Choroid plexus epithelial cell (primary cell): ENCODE measurements around the gene SUPT6H.
A peak's percentile ranks its signal among the peaks of the same experiment; 100 is the strongest.

ENCODE experiments used
- DNase-seq: peaks from one replicate; pipeline ENCODE4 v3.0.0-alpha.2; 2010; ENCODE audit warnings: low read depth
- H3K4me3 ChIP-seq: 2 replicates; pipeline ENCODE4 v1.5.1; 2011; ENCODE audit warnings: low read depth, mild to moderate bottlenecking, control low read depth, low read length, moderate library complexity
- TF ChIP-seq, protein P1 (sequence below): conservative IDR thresholded peaks from 2 replicates; pipeline ENCODE4 v1.5.1; 2011; ENCODE audit warnings: low read depth, mild to moderate bottlenecking, control low read depth, inconsistent platforms, low read length, moderate library complexity

SUPT6H gene

DNA sequence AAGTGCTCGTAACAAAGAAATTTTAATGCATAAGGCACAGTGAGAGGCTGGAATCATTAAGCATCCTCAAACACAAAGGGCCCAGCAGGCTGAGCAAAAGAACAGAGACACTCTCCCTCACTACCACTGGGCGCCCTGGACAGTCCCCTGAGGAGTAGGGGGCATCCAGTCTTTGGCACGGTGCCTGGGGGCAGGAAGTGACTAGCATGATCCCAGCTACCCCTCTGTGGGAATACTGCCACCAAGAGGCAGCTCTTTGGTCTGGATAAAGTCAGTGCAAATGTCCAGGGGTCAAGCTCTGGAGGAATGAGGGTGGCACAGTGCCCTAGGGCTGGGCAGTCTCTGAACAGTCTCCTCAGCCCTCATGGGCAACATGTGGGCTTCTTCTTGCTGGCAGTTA lies 52.3 kb downstream of the SUPT6H start:
- TF ChIP-seq, protein P1, sequence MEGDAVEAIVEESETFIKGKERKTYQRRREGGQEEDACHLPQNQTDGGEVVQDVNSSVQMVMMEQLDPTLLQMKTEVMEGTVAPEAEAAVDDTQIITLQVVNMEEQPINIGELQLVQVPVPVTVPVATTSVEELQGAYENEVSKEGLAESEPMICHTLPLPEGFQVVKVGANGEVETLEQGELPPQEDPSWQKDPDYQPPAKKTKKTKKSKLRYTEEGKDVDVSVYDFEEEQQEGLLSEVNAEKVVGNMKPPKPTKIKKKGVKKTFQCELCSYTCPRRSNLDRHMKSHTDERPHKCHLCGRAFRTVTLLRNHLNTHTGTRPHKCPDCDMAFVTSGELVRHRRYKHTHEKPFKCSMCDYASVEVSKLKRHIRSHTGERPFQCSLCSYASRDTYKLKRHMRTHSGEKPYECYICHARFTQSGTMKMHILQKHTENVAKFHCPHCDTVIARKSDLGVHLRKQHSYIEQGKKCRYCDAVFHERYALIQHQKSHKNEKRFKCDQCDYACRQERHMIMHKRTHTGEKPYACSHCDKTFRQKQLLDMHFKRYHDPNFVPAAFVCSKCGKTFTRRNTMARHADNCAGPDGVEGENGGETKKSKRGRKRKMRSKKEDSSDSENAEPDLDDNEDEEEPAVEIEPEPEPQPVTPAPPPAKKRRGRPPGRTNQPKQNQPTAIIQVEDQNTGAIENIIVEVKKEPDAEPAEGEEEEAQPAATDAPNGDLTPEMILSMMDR: no peak

DNA sequence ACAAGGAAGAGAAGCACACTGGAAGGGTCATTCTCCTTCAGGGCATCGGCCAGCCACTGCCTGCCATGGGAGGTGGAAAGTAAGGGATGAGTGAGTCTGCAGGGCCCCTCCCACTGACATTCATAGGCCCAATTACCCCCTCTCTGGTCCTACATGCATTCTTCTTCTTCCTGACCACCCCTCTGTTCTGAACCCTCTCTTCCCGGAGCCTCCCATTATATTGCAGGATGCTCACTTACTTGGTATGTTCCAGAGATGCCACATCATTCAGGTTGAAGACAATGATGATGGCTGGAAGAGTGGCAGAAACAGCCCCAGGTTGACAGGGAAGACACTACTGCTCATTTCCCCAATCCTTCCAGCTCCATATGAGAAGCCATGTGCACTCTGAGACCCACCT lies 53.2 kb downstream of the SUPT6H start:
- DNase-seq: no peak
- no peak overlapping the region for H3K4me3 ChIP-seq
- TF ChIP-seq, protein P1: no peak

More for the DNA sequence above, 52.3 kb downstream of the SUPT6H start:
- no peak overlapping the region for H3K4me3 ChIP-seq
- no peak for DNase-seq

DNA sequence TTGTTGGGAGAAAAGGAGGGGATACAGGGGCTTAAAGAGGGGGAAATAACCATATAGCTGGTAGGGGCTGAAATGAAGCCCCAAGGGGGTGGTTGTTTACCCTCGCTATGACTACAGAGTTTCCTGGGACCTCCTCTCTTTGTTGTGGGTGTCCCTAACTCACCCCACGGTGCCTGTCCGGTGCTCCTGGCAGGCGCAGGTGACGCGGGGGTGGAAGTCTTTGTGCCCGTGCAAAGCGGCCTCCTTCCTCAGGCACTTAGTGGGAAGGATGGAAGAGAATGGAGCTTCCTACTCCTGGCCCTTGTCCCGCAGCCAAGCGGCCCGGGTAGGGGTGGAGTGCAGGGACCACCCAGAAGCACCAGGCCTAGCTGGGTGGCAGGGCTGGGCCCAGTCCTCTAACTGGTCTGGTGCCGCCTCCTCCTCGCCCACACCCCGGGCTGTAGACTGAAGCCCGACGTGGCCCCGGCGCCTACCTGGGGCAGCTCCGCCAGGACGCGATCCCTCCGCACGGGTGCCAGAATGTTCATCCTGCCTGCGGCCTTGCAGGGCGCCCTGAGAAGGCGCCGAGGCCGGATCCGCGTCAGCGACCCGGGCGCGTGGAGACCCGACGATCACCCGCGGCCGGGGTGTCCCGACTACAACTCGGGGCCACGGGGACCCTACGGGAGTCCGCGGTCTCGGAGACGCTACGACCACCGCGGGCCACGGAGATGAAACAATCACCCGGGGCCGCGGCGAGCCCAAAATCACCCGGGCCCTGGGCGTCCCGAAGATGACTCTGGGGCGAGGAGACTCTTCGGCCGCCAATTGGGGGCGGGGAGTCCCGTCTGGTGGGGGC lies 55.0 kb downstream of the SUPT6H start:
- peak; percentile 46 for DNase-seq
- peak overlapping the region; percentile 80 for H3K4me3 ChIP-seq
- TF ChIP-seq, protein P1: no peak

DNA sequence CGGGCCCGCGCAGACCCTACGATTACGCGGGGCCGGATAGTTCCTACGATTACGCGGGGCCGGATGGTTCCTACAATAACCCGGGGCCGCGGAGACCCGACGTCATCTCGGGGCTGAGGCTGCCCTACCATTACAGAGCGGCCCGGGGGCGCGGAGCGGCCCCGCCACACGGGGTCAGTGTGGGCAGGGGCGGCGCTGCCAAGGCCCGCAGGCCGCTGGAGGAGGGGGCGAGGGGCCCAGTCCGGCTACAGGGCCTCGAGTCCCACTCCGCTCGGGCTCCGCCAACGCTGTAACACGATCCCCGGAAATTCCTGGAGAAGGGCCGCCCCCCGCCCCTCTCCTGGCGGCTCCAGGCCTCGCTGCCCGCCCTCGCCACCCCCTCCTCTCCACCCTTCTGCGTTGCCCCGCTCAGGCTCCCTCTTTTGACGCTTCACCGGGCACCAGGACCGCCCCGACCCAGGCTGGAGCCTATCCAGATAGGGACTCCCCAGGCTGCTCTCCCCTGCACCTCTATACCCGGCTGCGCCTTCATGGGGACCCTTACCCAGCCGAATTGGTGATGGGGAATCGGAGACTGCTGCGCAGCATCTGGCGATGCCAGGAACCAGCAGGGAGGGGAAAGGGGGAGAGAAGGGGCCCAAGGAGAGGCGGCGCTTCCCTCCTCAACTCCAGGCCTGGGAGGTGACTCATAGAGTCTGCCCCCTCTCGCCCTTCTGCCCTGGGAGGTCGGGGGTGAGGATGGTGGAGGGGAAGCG lies 55.8 kb downstream of the SUPT6H start, which contains the start of gene RAB34:
TSS of gene RAB34 (minus strand) at position 291 of the 755 bp plus-strand sequence. CDS start 602 bp downstream, outside the sequence.
- TF ChIP-seq, protein P1: no peak
- DNase-seq: peak; percentile 83

DNA sequence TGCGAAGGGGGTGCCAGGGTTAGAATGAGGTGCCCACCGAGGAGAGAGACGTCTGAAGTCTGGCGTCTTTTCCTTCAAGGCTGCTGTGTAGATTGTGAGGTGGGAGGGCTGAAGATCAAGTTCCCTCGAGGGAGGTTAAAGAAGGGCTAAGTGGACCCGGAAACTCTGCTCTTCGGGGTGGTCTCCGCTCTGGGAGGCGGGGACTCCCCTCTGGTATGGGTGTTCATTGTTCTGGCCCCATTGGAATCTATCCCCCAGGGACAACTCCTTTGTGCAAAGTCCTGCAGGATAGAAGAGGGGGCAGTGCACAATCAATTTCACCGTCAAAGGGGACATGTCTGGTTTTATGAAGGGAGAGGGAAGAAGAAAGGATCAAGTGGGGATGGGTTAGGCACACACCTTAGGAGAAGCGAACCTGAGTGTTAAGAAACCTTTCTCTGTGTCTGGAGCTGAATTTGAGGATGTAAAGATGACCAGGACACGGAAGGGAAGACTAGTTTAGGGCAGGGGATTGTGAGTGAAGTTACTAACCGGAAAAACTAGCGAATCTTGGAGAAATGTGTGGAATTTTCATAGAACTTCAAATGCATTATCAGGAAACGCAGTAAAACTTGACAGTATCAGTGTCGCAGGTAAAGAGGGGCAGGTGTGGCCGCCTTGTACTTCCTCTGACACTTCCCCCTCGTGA lies 56.5 kb downstream of the SUPT6H start:
- peak overlapping the region; percentile 80 for H3K4me3 ChIP-seq
- peak; percentile 18 for DNase-seq
- TF ChIP-seq, protein P1: no peak

More for the DNA sequence above, 55.8 kb downstream of the SUPT6H start, which contains the start of gene RAB34:
- peak within 1 kb of the TSS; percentile 80 for H3K4me3 ChIP-seq

DNA sequence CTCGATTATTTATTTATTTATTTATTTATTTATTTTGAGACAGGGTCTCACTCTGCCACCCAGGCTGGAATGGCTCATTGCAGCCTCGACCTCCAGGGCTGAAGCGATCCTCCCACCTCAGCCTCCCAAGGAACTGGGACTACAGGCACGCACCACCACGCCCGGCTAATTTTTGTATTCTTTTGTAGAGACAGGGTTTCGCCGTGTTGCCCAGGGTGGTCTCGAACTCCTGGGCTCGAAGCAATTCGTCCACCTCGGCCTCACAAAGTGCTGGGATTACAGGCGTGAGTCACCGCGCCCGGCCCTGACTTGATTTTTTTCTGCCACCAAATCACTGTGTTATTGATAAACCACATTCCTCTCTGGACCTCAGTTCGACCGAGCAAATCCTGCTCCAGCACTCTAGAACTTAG lies 57.0 kb downstream of the SUPT6H start:
- DNase-seq: no peak
- TF ChIP-seq, protein P1: no peak
- peak overlapping the region; percentile 99 for H3K4me3 ChIP-seq
